HG03095 (cell line): ENCODE measurements around the gene HMG20A.

Experiments
- ATAC-seq: cut with Tn5 transposase; IDR thresholded peaks from one replicate; pipeline ENCODE4 v1.9.1; 2021; ENCODE audit warnings: moderate library complexity; ENCODE audit not compliant: unreplicated experiment

The HMG20A gene

DNA sequence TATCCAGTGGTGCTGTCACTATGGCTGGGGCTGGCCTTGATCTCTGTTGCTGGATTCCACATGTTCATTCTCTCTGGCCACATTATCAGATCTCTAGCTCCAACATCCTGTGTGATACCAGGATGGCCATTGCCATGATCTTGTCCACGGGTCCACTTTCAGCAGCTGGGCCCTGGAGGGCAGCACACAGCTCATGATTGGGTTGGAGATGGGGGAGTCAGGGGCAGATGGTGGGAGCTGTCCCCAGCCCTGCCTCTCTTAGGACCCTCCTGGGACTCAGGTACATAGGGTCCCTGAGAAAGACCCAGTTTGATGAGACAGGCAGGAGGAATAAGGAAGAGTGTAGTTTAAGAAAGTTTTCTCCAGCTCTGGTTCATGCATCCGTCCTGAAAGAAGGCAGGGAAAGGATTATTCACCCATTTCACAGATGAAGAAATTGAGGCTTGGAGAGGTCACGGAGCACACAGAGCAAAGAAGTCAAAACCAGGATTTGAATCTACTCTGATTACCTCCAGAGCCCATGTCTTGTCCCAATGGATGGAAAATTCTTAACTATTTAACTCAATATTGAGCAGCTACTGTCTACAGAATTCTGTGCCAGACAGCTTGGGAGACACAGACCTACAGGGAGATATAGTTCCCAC, 111.5 kb downstream of the HMG20A start:
- no peak for ATAC-seq

DNA sequence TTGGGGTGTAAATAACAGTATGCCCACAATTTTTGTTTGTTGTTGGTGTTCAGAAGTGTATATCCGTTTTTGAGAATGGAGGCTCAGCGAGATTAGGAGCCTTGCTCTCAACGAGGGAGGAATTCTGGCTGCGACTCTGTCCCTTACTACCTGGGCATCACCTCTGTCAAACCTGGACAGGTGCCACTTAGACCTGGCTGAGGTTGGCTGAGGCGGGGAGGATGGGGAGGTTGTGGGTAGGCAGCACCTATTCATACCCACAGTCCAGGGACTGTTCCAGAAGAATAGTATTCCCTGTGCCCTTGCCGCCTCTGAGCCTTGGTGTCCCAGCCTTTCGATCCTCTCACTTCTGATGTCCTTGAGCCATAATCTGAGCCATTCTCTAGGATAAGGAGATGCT, 112.2 kb downstream of the HMG20A start:
- ATAC-seq, result no peak

DNA sequence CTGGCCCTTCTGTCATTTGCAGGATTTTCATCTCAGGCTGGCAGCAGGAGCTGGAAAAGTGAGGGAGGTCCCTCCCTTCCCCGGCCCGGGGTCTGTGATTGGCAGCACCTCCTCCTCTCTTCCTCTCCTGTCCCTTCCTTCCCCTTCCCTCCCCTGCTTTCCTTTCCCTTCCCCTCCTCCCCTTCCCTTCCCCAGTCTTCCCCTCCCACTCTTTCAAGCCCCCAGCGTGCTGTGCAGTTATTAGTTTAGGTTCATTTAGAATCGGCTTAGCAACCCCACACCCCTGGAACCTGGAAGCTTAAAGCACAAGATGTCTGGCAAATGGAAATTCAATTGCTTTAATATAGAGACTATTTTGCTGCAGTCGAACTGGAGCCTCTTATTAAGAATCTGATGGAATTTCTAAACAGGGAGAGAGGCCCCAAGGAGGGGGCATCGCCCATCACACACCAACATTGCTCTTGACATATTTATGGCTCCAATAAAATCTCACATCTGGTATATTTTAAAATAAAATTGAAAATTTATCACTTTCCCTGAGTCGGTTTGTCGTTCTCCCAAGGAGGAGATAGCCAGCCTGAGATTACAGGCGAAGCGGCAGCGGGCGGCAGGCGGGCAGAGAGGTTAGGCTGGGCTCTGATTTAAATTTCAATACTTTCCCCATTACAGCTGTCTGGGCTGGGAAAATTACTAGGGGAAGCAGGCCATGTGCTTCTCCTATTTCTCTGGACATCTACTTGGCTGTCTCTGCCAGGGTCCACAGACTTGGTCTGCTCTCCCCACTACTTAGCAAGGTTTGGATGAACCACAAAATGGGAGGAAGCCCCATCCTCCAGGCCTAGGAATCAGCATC, 113.1 kb downstream of the HMG20A start:
- no peak for ATAC-seq
